ENCODE results near the gene TEX30. TPM values are rescaled to one million over a fixed set of nuclear protein-coding genes. Genes with fewer than 3 reads are reported as not detected.
A peak's percentile ranks its signal among the peaks of the same experiment; 100 is the strongest.

Gene TEX30
- total RNA-seq, 1 experiment from 2014 or later = 13.1 TPM

DNA sequence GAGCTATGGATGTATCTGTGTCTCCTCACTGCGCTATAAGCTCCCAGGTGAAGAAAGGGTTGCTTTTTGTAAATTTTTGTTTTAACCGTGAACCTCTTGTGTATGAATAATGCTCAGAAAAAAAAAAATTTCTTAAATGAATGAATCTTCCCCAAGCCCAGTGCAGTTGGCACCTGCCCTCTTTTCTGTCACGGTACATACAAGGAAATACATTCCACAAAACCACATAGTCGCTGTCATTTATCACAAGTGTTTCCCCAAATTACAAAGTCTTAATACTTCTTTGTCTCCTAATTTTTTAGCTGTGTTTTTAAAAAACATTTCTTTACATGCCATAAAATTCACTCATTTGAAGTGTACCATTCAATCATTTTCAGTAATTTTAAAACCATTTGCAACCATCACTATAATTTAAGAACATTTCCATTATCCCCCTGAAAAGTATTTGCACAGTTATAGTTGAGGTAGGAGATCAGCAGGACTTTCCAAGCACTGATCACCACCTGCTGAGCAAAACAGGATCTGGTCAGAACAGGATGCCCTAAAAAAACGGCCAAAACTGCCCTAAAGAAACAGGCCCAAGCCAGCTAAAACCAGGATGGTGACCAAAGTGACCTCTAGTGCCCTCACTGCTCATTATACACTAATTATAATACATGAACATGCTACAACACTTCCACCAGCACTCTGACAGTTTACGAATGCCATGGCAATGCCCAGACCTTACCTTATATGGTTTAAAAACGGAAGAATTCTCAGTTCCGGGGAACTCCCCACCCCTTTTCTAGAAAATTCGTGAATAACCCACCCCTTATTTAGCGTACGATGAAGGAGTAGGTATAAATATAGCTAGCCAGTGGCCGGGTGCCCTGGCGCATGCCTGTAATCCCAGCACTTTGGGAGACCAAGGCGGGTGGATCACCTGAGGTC, 1.3 kb upstream of the TEX30 start:
- Histone ChIP-seq H3K4me2 (ENCODE audit: insufficient read depth, insufficient read length, low read length) (no peak overlapping the region), H3K27me3 (ENCODE audit: insufficient read depth, low read length) (no peaks in the 10 kb centered on the region; the same call in 1 of the 2 replicates), H4K20me1 (ENCODE audit: control insufficient read depth, insufficient read depth, insufficient read length) (no peaks in the 10 kb centered on the region), H4K91ac (ENCODE audit: insufficient read length, low read depth, low read length) (no peak overlapping the region), H3K4ac (ENCODE audit: low read depth, low read length) (no peak overlapping the region), H3K4me1 (ENCODE audit: insufficient read depth, low read length) (peaks cover 2% of the 10 kb centered on the region; the same call in 1 of the 2 replicates), H3K9me3 (ENCODE audit: control insufficient read depth, low read depth, low read length) (no peaks in the 10 kb centered on the region), H3K79me1 (ENCODE audit: insufficient read depth, low read depth, low read length, poor library complexity, severe bottlenecking) (no peaks in the 10 kb centered on the region), H4K5ac (ENCODE audit: insufficient read length, low read depth, low read length) (no peak overlapping the region), H4K8ac (replicated peaks; ENCODE audit: insufficient read length, low read depth, low read length) (no peak overlapping the region), H3K56ac (ENCODE audit: insufficient read length, low read depth, low read length) (no peak overlapping the region), H3T11ph (ENCODE audit: low read length) (no peak overlapping the region), H3K23ac (ENCODE audit: insufficient read length, low read depth, low read length) (no peak overlapping the region), H2BK120ac (ENCODE audit: low read depth, low read length, poor library complexity, severe bottlenecking) (no peak overlapping the region), H2AK5ac (ENCODE audit: insufficient read length, low read length) (no peak overlapping the region), H3K9ac (ENCODE audit: extremely low read depth, insufficient read length, low read length) (no peak overlapping the region), H2BK5ac (ENCODE audit: insufficient read length, low read length) (no peak overlapping the region), H3K14ac (ENCODE audit: insufficient read depth, low read length) (no peak overlapping the region; the same call in 1 of the 2 replicates), H3K23me2 (ENCODE audit: insufficient read length, low read depth, low read length, poor library complexity, severe bottlenecking) (peaks cover 5% of the 10 kb centered on the region), H3K18ac (ENCODE audit: insufficient read length, low read depth, low read length) (peak overlapping the region; percentile 1), H2BK20ac (ENCODE audit: low read depth, low read length, poor library complexity, severe bottlenecking) (no peak overlapping the region), H3K27ac (ENCODE audit: insufficient read length, low read depth, low read length) (no peak overlapping the region), H2BK12ac (ENCODE audit: insufficient read length, low read depth, low read length) (no peak overlapping the region), H2BK15ac (ENCODE audit: low read depth, low read length) (no peak overlapping the region), H3K79me2 (ENCODE audit: insufficient read depth, low read length) (no peaks in the 10 kb centered on the region), H2AFZ (ENCODE audit: low read length) (no peak overlapping the region)
- Mint-ChIP-seq H3K4me1 (peaks cover 8 to 14% of the 10 kb centered on the region in 2 experiments), H3K4me3 (peak overlapping the region; percentile 82 to 83), H3K36me3 (ENCODE audit: insufficient read depth in 1 of 3, low read depth in 3 of 3) (peaks cover 0 to 3% (median 0%) of the 10 kb centered on the region in 3 experiments; a peak in 2 of 7 replicates), H3K27me3 (ENCODE audit: low read depth) (peaks cover 9% of the 10 kb centered on the region), H3K27ac (no peak overlapping the region), H3K9me3 (peaks cover 0 to 2% of the 10 kb centered on the region in 2 experiments; a peak in 2 of 5 replicates)
- TF ChIP-seq, protein P1, sequence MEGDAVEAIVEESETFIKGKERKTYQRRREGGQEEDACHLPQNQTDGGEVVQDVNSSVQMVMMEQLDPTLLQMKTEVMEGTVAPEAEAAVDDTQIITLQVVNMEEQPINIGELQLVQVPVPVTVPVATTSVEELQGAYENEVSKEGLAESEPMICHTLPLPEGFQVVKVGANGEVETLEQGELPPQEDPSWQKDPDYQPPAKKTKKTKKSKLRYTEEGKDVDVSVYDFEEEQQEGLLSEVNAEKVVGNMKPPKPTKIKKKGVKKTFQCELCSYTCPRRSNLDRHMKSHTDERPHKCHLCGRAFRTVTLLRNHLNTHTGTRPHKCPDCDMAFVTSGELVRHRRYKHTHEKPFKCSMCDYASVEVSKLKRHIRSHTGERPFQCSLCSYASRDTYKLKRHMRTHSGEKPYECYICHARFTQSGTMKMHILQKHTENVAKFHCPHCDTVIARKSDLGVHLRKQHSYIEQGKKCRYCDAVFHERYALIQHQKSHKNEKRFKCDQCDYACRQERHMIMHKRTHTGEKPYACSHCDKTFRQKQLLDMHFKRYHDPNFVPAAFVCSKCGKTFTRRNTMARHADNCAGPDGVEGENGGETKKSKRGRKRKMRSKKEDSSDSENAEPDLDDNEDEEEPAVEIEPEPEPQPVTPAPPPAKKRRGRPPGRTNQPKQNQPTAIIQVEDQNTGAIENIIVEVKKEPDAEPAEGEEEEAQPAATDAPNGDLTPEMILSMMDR (conservative IDR thresholded peaks at IDR 0.05) = no peak
- no CpG with 5 or more reads among the region's 14 CpGs for WGBS (ENCODE audit: extremely low coverage, insufficient read length, low lambda C conversion rate)
- no peak for DNase-seq

Measured in H9 (cell line).